Measurements from ENCODE around the gene CBFA2T3.

The CBFA2T3 gene

DNA sequence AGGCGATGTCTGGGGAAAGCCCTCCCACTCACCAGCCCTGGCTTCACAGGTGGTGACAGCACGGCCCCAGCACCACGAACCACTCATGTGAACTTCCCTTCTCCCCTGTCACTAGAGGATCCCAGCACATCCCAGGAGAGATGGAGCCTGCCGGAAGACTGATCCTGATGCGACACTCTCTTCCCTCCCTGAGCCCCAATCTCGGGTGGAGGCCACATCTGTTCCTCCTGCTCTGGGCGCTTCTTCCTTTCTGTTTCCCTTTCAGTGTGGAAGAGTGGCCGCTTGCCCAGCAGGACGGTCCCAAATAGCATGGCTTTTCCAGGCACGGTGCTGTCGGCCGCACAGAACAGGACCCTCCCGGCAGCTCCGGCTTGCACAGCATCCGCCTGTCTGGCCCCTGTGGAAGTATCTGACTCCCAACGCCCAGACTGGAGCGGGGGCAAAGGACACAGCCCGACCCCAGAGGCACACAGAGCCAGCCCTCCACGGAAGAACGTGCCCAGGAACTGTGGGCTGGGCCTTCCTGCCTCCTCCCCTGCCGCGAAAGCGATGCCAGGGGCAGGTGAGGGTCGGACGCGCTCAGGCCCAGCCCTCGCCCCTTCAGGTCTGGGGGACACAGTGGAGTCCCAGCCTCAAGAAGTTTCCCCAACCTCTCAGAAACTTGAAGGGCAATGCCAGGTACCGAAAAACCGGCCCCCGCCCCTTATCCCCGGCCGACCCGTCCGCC lies 37.6 kb downstream of the CBFA2T3 start (continued):
- no peak for TF ChIP-seq ZFP37 (tag by site-specific recombination; IDR thresholded peaks at IDR 0.05)
- TF ChIP-seq SCRT2 (tag by site-specific recombination; IDR thresholded peaks at IDR 0.05) = no peak
- no peak for TF ChIP-seq ZNF580 (tag by site-specific recombination; IDR thresholded peaks at IDR 0.05)
- TF ChIP-seq, protein P1, sequence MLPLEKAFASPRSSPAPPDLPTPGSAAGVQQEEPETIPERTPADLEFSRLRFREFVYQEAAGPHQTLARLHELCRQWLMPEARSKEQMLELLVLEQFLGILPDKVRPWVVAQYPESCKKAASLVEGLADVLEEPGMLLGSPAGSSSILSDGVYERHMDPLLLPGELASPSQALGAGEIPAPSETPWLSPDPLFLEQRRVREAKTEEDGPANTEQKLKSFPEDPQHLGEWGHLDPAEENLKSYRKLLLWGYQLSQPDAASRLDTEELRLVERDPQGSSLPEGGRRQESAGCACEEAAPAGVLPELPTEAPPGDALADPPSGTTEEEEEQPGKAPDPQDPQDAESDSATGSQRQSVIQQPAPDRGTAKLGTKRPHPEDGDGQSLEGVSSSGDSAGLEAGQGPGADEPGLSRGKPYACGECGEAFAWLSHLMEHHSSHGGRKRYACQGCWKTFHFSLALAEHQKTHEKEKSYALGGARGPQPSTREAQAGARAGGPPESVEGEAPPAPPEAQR (tag by site-specific recombination; IDR thresholded peaks at IDR 0.05) = no peak
- no peak for TF ChIP-seq ZNF394 (tag by site-specific recombination; IDR thresholded peaks at IDR 0.05; ENCODE audit: borderline replicate concordance)
- no peak for TF ChIP-seq ZNF664 (tag by site-specific recombination; IDR thresholded peaks at IDR 0.05)

GRCh38 chr16:88938777-88939244 lies 38.2 kb downstream of the CBFA2T3 start:
- TF ChIP-seq ZNF10 (tag by site-specific recombination; IDR thresholded peaks at IDR 0.05) (no peak), IKZF3 (tag by site-specific recombination; IDR thresholded peaks at IDR 0.05) (no peak), TCF7L2 (IDR thresholded peaks at IDR 0.05; ENCODE audit: borderline replicate concordance, low read depth, low read length) (no peak), ZNF629 (tag by site-specific recombination; IDR thresholded peaks at IDR 0.05) (no peak), ZNF184 (tag by site-specific recombination; IDR thresholded peaks at IDR 0.05) (no peak), SALL2 (tag by site-specific recombination; IDR thresholded peaks at IDR 0.05; ENCODE audit: borderline replicate concordance) (no peak), ZNF596 (tag by site-specific recombination; IDR thresholded peaks at IDR 0.05) (no peak), GLI2 (tag by site-specific recombination; IDR thresholded peaks at IDR 0.05; ENCODE audit: borderline replicate concordance, low read depth) (no peak)
- TF ChIP-seq, protein P2, sequence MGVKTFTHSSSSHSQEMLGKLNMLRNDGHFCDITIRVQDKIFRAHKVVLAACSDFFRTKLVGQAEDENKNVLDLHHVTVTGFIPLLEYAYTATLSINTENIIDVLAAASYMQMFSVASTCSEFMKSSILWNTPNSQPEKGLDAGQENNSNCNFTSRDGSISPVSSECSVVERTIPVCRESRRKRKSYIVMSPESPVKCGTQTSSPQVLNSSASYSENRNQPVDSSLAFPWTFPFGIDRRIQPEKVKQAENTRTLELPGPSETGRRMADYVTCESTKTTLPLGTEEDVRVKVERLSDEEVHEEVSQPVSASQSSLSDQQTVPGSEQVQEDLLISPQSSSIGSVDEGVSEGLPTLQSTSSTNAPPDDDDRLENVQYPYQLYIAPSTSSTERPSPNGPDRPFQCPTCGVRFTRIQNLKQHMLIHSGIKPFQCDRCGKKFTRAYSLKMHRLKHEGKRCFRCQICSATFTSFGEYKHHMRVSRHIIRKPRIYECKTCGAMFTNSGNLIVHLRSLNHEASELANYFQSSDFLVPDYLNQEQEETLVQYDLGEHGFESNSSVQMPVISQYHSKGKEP (tag by site-specific recombination; IDR thresholded peaks at IDR 0.05) = no peak
- Histone ChIP-seq H3K4me3 (ENCODE audit: low read depth, low read length) (no peak overlapping the region), H3K27ac (ENCODE audit: extremely low read depth, low read depth, low read length) (no peak overlapping the region), H3K4me1 (ENCODE audit: control insufficient read depth, insufficient read depth, low read length) (no peaks in the 10 kb centered on the region), H3K9me3 (ENCODE audit: control insufficient read depth, insufficient read depth, low read depth, low read length) (no peaks in the 10 kb centered on the region), H3K36me3 (ENCODE audit: control insufficient read depth in 2 of 2, insufficient read depth in 1 of 2, low read length in 2 of 2) (no peaks in the 10 kb centered on the region)
- CTCF ChIA-PET = no interaction called here
- POLR2A ChIA-PET = no interaction called here

- Histone ChIP-seq H3K4me1 (ENCODE audit: control insufficient read depth, insufficient read depth, low read length) (no peaks in the 10 kb centered on the region), H3K4me3 (ENCODE audit: low read depth, low read length) (no peak overlapping the region), H3K27ac (ENCODE audit: extremely low read depth, low read depth, low read length) (no peak overlapping the region), H3K36me3 (ENCODE audit: control insufficient read depth in 2 of 2, insufficient read depth in 1 of 2, low read length in 2 of 2) (no peaks in the 10 kb centered on the region), H3K9me3 (ENCODE audit: control insufficient read depth, insufficient read depth, low read depth, low read length) (no peaks in the 10 kb centered on the region)
- ChIA-PET CTCF (no interaction called here), POLR2A (no interaction called here)
- TF ChIP-seq HOXC10 (CRISPR knock-in tag; IDR thresholded peaks at IDR 0.05) (no peak), YY2 (tag by site-specific recombination; IDR thresholded peaks at IDR 0.05) (no peak), ZFP37 (tag by site-specific recombination; IDR thresholded peaks at IDR 0.05) (no peak), ZNF560 (tag by site-specific recombination; IDR thresholded peaks at IDR 0.05; ENCODE audit: borderline replicate concordance) (no peak), ZNF274 (IDR thresholded peaks at IDR 0.05; ENCODE audit: low read length) (no peak), ZNF274 (tag by site-specific recombination; IDR thresholded peaks at IDR 0.05; ENCODE audit: borderline replicate concordance) (no peak), WT1 (tag by site-specific recombination; IDR thresholded peaks at IDR 0.05) (no peak), ZNF248 (tag by site-specific recombination; IDR thresholded peaks at IDR 0.05) (no peak), OSR2 (tag by site-specific recombination; IDR thresholded peaks at IDR 0.05) (no peak), EGR2 (tag by site-specific recombination; IDR thresholded peaks at IDR 0.05; ENCODE audit: low read depth) (no peak), ZNF473 (tag by site-specific recombination; IDR thresholded peaks at IDR 0.05) (no peak), OVOL3 (tag by site-specific recombination; IDR thresholded peaks at IDR 0.05) (no peak), PRDM1 (tag by site-specific recombination; IDR thresholded peaks at IDR 0.05) (no peak)
- TF ChIP-seq, protein P3, sequence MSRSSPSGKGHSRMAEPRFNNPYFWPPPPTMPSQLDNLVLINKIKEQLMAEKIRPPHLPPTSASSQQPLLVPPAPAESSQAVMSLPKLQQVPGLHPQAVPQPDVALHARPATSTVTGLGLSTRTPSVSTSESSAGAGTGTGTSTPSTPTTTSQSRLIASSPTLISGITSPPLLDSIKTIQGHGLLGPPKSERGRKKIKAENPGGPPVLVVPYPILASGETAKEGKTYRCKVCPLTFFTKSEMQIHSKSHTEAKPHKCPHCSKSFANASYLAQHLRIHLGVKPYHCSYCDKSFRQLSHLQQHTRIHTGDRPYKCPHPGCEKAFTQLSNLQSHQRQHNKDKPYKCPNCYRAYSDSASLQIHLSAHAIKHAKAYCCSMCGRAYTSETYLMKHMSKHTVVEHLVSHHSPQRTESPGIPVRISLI (tag by site-specific recombination; IDR thresholded peaks at IDR 0.05) = no peak
- TF ChIP-seq, protein P4, sequence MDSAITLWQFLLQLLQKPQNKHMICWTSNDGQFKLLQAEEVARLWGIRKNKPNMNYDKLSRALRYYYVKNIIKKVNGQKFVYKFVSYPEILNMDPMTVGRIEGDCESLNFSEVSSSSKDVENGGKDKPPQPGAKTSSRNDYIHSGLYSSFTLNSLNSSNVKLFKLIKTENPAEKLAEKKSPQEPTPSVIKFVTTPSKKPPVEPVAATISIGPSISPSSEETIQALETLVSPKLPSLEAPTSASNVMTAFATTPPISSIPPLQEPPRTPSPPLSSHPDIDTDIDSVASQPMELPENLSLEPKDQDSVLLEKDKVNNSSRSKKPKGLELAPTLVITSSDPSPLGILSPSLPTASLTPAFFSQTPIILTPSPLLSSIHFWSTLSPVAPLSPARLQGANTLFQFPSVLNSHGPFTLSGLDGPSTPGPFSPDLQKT (IDR thresholded peaks at IDR 0.05; ENCODE audit: borderline replicate concordance, low read depth, low read length) = no peak
Measured at GRCh38 chr16:88938119-88938776, 38.8 kb downstream of the CBFA2T3 start.

Data from HEK293 (cell line).